T-helper 2 cell (primary cell): ENCODE data around the gene GAL3ST3.
"Not testable (repeated sequence)": the region's sequence is repeated elsewhere in the genome, so short reads cannot be mapped to it uniquely, and the experiment has no call there.

Source experiments
- DNase-seq, 5 experiments: peaks; one replicate each; pipeline versions ENCODE4 v3.0.0 to v3.0.0-alpha.2; 2012 to 2022
- total RNA-seq, 2 donors: gene quantifications; one replicate each; lab custom pipeline; 2026; lab: John Stamatoyannopoulos, UW

Gene GAL3ST3, protein sequence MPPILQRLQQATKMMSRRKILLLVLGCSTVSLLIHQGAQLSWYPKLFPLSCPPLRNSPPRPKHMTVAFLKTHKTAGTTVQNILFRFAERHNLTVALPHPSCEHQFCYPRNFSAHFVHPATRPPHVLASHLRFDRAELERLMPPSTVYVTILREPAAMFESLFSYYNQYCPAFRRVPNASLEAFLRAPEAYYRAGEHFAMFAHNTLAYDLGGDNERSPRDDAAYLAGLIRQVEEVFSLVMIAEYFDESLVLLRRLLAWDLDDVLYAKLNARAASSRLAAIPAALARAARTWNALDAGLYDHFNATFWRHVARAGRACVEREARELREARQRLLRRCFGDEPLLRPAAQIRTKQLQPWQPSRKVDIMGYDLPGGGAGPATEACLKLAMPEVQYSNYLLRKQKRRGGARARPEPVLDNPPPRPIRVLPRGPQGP
- 0 reads per million in 2 donors for total RNA-seq

DNA sequence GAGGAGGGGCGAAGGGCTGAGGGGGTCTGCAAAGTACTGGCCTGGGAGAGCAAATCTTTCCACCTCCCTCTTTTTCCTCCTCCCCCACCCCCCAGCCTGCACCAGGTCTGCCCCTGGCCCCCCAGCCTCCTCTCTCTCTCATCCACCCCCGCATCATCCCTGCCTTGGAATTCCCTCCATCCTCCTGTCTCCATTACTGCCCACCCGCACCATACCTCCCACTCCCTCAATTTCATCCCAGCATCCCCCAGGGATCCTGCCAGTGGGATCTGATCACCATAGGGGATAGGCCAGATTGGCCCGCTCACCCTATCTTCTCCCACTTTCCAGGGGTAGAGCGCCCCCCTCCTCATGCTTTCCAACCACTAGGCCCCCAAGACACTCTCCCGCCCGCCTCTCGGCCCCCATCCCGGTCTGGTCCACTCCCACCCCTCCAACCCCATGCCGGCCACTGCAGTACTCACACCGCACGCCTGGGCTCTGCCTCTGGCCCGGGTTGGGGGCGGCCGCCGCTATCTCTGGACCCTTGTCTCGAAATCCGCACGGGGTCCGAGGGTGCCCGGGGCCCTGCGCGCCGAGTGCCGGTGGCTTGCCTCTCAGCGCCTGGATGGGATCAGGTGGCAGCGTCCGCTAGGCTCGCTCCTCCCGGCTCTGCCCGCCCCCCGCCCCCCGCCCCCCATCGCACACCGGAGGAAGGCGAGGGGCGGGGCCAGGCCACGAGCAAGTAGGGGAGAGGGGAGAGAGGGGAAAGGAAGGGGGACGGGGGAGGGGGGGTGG is at the start of gene GAL3ST3:
Gene GAL3ST3, minus strand, starts transcription at position 615 of the 777 bp plus-strand sequence. CDS start 3,746 bp downstream, outside the sequence.
- DNase-seq, result no peak

DNA sequence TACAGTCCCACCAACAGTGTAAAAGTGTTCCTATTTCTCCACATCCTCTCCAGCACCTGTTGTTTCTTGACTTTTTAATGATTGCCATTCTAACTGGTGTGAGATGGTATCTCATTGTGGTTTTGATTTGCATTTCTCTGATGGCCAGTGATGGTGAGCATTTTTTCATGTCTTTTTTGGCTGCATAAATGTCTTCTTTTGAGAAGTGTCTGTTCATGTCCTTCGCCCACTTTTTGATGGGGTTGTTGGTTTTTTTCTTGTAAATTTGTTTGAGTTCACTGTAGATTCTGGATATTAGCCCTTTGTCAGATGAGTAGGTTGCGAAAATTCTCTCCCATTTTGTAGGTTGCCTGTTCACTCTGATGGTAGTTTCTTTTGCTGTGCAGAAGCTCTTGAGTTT is 43.2 kb upstream of the GAL3ST3 start:
- not testable (repeated sequence) for DNase-seq

DNA sequence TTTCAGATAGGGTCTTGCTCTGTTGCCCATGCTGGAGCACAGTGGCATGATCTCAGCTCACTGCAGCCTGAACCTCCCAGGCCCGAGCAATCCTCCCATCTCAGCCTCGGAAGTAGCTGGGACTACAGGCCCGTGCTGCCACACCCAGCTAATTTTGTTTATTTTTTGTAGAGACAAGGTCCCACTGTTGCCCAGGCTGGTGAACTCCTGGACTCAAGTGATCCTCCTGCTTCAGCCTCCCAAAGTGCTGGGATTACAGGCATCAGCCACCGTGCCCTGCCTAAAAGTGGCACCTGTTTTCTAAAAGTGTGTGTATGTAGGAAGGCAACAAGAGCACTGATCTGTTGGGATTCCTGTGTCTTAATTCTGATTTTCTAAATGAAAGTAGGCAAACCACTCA is 41.3 kb upstream of the GAL3ST3 start:
- no peak for DNase-seq

DNA sequence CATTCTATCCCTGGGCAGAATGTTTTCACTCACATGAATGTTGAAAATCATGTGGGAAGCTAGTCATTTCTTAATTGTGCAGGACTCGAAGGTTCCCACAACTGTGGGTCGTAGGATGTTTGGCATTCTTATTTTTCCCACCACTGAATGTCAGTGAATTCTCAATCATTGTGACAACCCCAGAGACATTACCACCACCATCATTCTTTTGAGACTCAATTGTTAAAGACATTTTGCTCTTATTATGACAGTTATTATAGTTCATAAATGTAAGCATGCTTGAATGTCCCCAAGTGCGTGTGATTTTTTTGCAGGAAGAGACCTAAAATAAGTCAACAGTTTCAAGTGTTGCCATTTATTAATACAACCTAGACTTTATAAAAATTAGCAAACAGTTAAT is 40.1 kb upstream of the GAL3ST3 start:
- DNase-seq, result no peak

DNA sequence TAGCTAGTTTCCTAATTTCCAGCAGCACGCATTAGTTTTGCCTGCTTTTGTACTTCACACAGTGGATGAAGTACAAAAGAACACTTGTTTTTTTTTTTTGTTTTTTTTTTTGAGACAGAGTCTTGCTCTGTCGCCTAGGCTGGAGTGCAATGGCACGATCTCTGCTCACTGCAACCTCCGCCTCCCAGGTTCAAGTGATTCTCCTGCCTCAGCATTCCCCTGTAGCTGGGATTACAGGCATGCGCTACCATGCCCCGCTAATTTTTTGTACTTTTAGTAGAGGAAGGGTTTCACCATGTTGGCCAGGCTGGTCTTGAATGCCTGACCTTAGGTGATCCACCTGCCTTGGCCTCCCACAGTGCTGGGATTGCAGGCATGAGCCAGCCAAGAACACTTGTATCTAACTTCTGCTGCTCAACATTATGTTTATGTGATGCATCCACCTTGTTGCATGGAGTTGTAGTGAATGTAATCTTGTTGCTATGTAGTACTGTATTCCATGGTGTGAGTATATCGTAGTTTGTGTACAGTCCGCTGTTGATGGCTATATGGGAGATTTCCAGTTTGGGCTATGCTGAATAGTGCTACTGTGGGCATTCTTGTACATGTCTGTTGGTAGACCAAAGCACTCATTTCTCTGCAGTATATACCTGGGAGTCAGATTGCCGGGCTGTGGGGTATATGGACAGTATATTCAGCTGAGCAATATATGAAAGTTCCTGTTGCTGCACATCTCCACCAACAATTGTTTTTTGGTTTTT is 38.4 kb upstream of the GAL3ST3 start:
- no peak for DNase-seq

DNA sequence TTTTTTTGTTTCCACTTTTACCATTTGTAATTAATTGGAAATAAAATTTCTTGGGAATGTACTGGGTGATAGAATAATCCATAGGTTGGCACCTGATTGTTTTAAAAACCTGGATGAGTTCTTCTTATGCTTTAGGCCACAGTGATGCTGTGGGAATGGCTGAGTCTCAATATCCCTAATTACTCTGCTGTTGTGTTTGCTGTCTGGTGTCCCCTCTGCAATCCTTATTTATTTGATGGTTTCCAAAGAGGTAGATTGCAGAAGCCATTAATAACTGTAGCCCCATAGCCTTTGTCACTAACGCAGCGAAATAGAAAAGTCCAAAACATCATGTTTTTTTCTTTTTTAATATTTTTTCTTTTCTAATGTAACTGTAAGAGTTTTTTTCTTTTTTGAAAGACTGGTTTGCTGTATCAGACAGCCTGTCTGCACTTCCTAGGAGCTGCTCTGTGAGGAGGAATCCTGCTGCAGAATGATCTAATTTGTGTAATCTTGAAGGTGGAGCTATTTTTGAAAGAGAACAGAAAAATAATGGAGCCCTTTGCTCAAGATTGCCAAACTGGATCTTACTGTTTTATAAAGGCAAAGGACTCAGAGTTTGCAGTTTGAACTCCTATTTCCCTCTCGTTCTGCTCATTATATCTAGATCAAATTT is 36.0 kb upstream of the GAL3ST3 start:
- DNase-seq, result no peak

DNA sequence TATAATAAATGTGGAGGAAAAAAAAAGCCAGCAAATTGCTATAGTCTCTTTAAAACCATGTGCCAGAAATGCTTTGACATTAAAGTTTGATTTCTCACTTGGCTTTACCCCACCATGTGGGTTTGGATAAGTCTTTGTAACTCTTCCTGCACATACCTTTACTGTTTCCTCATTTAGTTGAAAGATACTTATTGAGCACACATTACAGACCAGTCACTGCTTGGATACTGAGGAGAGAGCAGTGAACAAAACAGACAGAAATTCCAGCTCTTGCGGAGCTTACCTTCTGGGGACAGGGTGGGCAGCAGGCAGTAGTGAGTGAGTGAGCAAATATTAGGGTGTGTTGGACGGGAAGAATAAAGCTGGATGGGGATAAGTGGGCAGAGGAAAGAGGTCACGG is 34.8 kb upstream of the GAL3ST3 start:
- no peak for DNase-seq

DNA sequence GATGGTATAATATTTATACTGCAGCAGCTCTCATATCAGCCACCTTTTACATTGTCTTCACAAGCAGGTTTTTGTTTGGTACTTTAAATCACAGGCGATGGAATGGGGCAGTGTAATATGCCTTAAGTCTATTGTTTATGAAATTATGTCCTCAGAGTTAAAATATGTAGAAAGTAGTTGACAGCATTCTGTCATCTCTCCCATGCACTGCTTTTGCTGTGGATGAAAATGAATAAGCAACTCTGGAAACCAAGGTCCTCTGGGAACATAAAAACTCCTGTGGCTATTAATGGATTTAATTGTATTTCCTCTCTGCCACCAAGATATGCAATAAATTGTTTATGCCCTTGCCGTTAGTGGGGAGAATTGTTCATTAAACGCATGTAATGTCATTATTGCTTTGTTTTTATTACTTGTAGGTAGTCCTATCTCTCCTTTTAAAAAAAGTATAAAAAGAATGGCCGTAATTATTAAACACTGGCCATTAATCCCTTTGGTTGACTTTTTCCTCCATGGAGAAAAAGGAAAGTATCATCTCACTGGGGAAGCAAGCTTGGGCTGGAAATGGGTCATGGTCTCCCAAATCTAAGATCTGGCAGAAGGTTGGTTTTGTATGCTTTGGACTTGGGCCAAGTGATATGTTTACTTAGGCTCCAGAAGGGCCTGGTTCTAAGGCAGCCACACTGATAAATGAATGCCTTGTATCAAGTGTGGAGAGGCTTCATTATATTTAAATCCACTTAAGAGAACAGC is 34.2 kb upstream of the GAL3ST3 start:
- no peak for DNase-seq

DNA sequence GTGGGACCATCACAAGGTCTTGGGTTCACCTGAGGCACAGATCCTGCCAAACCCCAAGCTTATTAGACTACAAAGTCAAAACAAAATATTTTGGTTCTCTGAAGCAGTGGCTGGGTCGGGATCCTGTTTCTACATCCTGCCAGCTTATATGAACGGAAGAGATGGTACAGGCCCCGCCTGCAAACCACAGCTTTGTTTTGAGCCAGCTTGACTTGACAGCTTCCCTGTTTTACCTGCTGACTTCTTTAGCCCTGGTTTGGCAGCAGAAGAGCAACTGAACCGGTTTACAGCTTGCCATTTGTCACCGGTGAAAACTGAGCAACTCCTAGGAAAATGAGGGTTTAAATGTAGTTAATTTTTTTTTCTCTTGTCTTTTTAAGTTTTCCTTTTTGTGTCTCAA is 32.5 kb upstream of the GAL3ST3 start:
- DNase-seq, result peak; percentile 26 to 93 (median 71)

DNA sequence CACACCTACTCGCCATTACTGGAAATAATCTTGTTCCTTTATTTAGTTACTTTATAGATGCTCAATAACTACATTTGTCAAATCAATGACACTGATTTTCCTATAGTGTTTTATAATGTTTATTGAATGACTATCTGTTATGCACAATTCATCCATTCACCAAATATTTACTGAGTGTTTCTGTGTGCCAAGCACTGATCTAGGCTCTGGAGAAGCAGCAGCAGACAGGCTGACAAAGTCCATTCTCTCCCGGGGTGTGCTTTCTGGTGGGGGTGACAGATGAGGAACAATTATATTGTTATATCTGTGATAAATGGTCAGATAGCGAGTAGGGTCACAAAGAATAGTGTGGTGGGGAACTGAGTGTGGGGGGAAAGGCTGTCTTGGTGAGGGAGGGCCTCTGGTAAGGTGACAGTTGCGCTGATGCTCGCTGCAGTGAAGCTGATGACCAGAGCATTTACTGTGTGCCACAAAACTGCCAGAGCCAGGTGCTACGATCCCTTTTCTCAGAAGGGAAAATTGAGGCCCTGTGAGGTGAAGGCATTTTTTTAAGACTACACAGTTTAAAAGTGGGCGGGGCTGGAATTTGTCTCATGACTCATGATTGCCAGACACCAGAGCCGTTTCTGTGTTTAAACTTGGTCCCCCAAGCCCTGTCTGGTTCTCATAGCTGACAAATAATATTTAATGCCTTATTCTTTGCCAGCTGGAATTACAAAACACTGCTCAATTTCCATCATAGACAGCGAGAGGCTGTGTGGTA is 31.3 kb upstream of the GAL3ST3 start:
- peak in 4 of 5 experiments; percentile 40 to 73 (median 51) for DNase-seq

DNA sequence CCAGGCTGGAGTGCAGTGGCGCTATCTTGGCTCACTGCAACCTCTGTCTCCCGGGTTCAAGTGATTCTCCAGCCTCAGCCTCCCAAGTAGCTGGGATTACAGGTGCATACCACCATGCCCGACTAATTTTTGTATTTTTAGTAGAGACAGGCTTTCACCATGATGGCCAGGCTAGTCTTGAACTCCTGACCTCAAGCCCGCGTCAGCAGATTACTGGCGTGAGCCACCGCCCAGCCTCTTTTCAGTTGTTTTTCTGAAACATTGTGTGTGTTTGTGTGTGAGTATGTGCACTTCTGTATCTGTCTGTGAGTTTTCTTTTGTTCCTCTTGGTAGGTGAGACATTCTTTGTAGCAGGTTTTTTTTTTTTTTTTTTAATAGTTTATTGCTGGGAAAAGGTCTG is 30.0 kb upstream of the GAL3ST3 start:
- peak in 1 of 5 experiments; percentile 26 for DNase-seq

DNA sequence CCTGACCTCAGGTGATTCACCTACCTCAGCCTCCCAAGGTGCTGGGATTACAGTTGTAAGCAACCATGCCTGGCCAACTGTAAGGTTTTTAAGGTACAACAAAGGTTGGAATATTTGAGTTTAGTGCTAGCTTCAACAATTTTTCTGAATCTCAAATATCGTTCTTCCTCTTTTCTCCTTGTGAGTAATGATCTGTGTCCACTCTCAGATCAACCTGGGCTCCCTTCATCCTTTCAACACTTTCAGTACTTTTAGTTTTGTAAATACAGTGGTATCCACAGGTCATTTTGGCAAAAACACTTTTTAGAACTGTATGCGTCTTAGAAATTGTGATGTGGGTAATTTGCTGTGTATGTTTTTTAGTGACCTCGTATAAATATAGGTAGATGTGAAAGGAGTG is 29.0 kb upstream of the GAL3ST3 start:
- no peak for DNase-seq

DNA sequence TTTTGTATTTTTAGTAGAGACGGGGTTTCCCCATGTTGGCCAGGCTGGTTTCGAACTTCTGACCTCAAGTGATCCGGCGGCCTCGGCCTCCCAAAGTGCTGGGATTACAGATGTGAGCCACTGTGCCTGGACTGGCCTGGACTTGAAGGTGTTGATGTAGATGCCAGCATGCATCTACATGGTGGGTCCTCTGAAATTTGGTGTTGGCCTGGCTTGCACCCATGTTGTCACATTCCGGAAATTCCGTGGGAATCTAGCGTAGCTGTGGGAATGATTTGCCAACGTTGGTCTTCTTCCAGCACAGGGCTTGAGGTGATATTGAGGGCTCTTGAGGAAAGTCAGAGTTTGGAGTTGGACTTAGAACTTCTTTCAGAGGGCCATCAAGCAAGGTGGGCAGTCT is 27.6 kb upstream of the GAL3ST3 start:
- DNase-seq, result no peak

DNA sequence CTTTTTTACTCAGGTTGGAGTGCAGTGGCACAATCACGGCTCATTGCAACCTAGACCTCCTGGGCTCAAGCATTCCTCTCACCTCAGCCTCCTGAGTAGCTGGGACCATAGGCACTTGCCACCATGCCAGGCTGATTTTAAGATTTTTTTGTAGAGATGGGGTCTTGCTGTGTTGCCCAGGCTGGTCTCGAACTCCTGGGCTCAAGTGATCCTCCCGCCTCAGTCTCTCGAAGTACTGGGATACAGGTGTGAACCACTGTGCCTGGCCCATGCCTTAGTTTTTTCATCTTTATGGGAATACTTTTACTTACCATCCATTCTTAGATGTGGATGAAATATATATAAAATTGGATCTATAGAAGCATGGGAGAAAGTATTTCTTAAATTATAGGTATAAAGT is 26.3 kb upstream of the GAL3ST3 start:
- DNase-seq, result no peak

DNA sequence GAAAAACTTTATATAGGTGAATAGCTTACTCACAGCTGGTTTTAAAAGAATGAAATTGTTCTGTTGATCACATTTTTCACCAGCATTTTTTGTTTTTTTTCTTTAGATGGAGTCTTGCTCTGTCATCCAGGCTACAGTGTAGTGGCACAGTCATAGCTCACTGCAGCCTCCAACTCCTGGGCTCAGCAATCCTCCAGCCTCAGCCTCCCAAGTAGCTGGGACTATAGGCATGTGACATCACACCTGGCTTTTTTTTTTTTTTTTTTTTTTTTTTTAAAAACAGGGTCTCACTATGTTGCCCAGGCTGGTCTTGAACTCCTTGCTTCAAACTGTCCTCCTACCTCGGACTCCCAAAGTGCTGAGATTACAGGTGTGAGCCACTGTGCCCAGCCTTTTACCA is 24.7 kb upstream of the GAL3ST3 start:
- DNase-seq, result peak in 1 of 5 experiments; percentile 21

DNA sequence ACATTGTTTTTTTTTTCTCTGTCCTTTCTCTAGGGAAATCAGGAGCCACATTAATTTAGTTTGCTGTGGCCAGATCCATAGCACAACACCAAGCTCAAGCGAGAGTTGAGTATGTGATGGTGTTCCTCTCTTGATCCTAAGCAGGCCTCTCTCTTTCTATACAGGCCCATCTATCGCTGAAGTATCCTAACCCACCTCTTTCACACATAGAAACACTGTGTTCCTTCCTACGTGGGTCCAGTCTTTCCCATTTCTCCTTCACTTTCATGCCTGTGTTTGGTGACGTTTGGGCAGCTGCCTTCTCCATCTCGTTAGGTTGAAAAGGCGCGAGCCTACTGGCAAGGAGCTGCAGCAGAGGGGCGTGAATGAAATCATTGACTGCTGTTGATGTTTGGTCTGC is 23.6 kb upstream of the GAL3ST3 start:
- DNase-seq, result no peak

DNA sequence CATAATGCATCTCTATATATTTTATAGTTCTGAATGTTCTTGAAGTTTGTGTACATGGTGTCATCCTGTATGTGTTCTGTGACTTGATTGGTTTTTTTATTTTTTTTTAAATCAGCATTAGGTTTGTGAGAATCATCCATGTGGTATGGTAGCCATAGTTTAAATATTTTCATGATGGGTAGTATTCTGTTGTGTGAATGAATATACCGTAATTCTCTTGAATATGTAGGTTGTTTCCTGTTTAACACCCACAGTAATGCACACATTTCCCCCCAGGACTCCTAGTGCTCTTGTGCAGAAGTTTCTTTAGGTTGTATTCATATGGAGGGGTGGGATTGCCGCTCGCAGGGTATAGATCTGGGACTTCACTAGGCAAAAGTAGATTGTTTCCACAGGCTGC is 23.1 kb upstream of the GAL3ST3 start:
- DNase-seq, result peak in 1 of 5 experiments; percentile 43

DNA sequence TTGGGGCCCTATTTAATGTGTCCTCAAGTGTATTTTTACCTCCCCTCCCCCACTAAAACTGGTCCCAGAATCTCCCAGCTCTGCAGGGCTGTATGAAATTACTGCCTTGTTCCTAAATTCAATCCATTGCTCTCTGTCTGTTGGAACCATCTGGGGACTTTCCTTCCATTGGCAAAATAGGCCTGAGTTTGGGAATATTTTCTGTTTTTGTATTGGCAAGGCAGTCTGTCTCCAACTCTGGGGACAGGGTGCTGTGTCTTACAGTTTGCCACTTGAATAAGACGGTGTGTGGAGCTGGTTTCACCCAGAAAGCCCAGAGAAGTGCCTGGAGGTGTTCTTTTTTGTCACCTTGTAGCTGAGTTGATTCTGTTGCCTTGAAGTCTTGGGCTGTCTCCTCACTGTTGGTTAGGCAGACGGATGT is 22.4 kb upstream of the GAL3ST3 start:
- peak in 1 of 5 experiments; percentile 56 for DNase-seq

DNA sequence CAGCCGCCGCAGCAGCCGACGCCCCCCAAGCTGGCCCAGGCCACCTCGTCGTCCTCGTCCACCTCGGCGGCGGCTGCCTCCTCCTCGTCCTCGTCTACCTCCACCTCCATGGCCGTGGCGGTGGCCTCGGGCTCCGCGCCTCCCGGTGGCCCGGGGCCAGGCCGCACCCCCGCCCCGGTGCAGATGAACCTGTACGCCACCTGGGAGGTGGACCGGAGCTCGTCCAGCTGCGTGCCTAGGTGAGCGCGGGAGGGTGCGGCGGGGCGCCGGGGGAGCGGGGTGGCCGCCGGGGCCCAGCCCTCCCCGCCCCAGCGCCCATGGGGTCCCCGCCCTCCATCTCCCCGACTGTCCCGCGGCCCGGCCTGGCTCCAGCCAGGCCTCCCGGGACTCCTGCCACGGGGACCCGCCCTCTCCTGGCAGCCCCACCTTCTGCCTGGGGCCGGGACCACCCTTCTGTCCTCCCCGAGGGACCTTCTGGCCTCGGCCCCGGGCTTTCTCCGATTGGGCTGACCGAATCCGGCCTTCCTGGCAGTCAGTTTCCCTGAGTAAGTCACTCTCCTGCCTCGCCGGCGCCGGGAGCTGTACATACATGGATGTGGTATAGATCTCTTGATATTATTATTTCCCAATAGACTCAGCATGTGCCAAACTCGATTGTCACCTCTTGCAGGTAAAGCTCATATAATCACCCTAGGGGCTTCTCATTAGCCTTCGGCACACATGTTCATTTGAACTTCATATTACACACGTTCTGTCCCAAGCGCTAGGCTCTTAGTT is 21.8 kb upstream of the GAL3ST3 start:
- DNase-seq, result peak in 3 of 5 experiments; percentile 18 to 29 (median 23)
